ENCODE data around the gene DOCK9. TPM values are rescaled to one million over a fixed set of nuclear protein-coding genes. Genes with fewer than 3 reads are reported as not detected.

DOCK9 gene
- total and polyA plus RNA-seq, 9 donors, result 31.0 to 75.3 (median 45.4) TPM

DNA sequence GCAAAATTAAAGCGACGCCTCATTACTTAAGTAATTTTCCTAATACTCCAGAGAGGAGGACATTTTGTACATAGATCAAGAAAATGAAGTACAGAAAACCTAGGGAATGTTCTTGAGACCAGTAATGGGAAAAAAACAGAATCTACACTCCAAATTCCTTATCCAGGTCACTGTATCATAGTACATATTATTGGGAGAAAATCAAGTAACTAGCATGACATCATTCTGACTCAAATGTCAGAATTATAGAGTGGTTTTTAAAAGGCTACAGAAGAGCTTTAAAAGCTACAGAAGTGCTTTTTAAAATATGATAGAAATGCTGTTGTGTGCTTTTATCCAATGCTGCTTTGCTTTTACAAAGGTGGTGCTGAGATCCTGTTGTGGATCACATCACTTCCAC is 139.1 kb downstream of the DOCK9 start:
- no peaks in the 10 kb centered on the region for H3K4me1 ChIP-seq (ENCODE audit: insufficient read depth)
- H3K4me3 ChIP-seq, result no peak overlapping the region
- no peaks in the 10 kb centered on the region for H3K9me3 ChIP-seq
- intact Hi-C loops (cut with DNase I), result no loop called here
- H3K27me3 ChIP-seq, result no peaks in the 10 kb centered on the region
- TF ChIP-seq, protein P1, sequence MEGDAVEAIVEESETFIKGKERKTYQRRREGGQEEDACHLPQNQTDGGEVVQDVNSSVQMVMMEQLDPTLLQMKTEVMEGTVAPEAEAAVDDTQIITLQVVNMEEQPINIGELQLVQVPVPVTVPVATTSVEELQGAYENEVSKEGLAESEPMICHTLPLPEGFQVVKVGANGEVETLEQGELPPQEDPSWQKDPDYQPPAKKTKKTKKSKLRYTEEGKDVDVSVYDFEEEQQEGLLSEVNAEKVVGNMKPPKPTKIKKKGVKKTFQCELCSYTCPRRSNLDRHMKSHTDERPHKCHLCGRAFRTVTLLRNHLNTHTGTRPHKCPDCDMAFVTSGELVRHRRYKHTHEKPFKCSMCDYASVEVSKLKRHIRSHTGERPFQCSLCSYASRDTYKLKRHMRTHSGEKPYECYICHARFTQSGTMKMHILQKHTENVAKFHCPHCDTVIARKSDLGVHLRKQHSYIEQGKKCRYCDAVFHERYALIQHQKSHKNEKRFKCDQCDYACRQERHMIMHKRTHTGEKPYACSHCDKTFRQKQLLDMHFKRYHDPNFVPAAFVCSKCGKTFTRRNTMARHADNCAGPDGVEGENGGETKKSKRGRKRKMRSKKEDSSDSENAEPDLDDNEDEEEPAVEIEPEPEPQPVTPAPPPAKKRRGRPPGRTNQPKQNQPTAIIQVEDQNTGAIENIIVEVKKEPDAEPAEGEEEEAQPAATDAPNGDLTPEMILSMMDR (IDR thresholded peaks at IDR 0.05), result no peak
- no peak for TF ChIP-seq EP300 (IDR thresholded peaks at IDR 0.05)
- TF ChIP-seq POLR2A (IDR thresholded peaks at IDR 0.05), result no peak
- no peak overlapping the region for H3K27ac ChIP-seq
- 95 to 99% (median 97%) methylated on average over 2 of the region's 2 CpGs for WGBS, 3 donors
- no peaks in the 10 kb centered on the region for H3K36me3 ChIP-seq
- DNase-seq, result no peak

DNA sequence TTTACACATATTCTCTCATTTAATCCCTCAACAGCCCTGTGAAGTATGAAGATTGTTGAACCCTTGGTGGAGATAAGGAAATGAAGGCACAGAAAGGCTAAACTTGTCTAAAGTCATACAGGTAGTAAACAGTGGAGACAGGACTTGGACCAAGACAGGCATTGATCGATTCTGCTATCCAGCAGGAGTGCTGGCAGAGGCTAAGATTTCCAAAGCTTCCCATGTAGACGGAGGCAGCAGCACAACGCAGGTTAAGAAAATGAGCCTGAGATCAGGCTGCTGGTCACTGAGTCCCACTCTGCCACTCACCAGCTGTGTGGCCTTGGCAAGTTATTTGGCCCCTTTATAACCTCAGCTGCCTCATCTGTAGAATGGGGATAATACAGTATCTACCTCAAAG is 140.0 kb downstream of the DOCK9 start:
- Histone ChIP-seq H3K36me3 (no peaks in the 10 kb centered on the region), H3K4me1 (ENCODE audit: insufficient read depth) (no peaks in the 10 kb centered on the region), H3K9me3 (no peaks in the 10 kb centered on the region), H3K27me3 (no peaks in the 10 kb centered on the region), H3K4me3 (no peak overlapping the region), H3K27ac (no peak overlapping the region)
- 91 to 95% (median 95%) methylated on average over 3 of the region's 3 CpGs for WGBS, 3 donors
- no peak for TF ChIP-seq EP300 (IDR thresholded peaks at IDR 0.05)
- TF ChIP-seq, protein P1 (IDR thresholded peaks at IDR 0.05), result no peak
- TF ChIP-seq POLR2A (IDR thresholded peaks at IDR 0.05), result no peak
- intact Hi-C loops (cut with DNase I), result no loop called here
- no peak for DNase-seq

DNA sequence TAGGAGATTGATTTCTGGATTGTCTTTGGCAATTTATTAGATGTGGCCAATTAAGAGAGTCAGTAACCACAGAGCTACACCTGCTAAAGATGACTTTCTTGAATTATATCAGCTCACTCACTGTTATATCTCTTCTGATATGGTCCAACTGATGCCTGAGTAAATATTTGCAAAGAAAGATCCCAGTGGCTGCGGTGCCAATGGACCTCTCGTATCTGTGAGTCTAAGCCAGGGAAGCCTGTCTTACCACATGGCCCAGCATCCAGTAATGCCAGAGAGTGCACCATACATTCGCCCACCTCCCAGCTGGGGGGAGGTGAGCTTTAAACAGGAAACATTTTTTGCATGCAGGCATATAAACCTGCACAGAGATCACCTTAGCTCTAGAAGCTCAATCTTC is 142.7 kb downstream of the DOCK9 start:
- DNase-seq, result no peak
- Histone ChIP-seq H3K9me3 (no peaks in the 10 kb centered on the region), H3K4me3 (no peak overlapping the region), H3K27ac (no peak overlapping the region), H3K27me3 (no peaks in the 10 kb centered on the region), H3K36me3 (no peaks in the 10 kb centered on the region), H3K4me1 (ENCODE audit: insufficient read depth) (no peaks in the 10 kb centered on the region)
- intact Hi-C loops (cut with DNase I), result no loop called here
- WGBS, 3 donors, result 89 to 100% (median 91%) methylated on average over 3 of the region's 3 CpGs
- TF ChIP-seq EP300 (IDR thresholded peaks at IDR 0.05), result no peak
- TF ChIP-seq, protein P1 (IDR thresholded peaks at IDR 0.05), result no peak
- TF ChIP-seq POLR2A (IDR thresholded peaks at IDR 0.05), result no peak

DNA sequence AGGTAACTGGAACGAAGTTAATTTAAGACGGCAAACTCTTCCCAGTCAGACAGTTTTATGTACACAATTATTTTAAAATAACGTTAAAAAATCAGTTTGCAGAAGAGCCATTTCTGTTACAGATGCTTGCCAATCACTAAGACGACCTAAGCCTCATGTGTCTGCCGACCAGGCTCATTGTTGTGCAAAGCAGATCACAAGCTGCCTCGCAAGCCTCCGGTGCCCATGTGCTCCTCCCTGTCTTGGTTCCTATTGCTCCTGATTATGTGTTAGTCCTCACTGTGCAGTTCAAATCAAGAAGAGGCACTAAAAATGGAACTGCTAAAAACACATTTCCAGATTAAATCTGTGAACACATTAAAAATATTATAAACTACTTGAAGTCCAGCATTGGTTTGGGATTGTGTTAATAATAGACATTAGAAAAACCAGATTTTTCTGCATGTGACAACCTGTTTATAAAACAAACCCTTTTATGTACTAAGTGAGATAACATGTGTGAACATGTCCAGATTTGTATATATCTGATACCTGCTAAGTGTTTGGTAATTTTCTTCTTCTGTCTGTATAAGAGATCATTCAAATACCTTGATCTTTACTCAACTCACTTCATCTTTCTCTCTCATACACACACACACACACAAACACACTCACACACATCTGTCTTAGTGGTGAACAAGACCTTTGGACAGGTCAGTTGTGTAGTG is 143.5 kb downstream of the DOCK9 start:
- Histone ChIP-seq H3K4me1 (ENCODE audit: insufficient read depth) (no peaks in the 10 kb centered on the region), H3K9me3 (no peaks in the 10 kb centered on the region), H3K36me3 (no peaks in the 10 kb centered on the region), H3K27ac (no peak overlapping the region), H3K27me3 (no peaks in the 10 kb centered on the region), H3K4me3 (no peak overlapping the region)
- TF ChIP-seq, protein P1 (IDR thresholded peaks at IDR 0.05), result no peak
- TF ChIP-seq EP300 (IDR thresholded peaks at IDR 0.05) (no peak), POLR2A (IDR thresholded peaks at IDR 0.05) (no peak)
- DNase-seq, result no peak
- intact Hi-C loops (cut with DNase I), result no loop called here
- 57 to 69% (median 63%) methylated on average over 7 of the region's 7 CpGs for WGBS, 3 donors

Measured in ovary (tissue), 9 donors.